ENCODE measurements around the gene PMS1. TPM values are rescaled to one million over a fixed set of nuclear protein-coding genes. Genes with fewer than 3 reads are reported as not detected.

Gene PMS1
- total and polyA plus RNA-seq, 2 donors (not counting 3 experiments of a cell fraction or from before 2014, with no cell fraction given) = 6.6 to 27.8 TPM

GRCh38 chr2:189829102-189829833 lies 45.0 kb downstream of the PMS1 start:
- POLR2A ChIA-PET = no interaction called here
- FAIRE-seq (no peak), DNase-seq (ENCODE audit: low read depth, low spot score) (no peak)

More at GRCh38 chr2:189829102-189829833, 45.0 kb downstream of the PMS1 start:
- no TSS peak for BruUV-seq (replicated peaks)
- no peak for TF ChIP-seq FOS (IDR thresholded peaks at IDR 0.05; ENCODE audit: borderline replicate concordance, insufficient read depth, low read length)
- no peak for TF ChIP-seq JUN (IDR thresholded peaks at IDR 0.05; ENCODE audit: borderline replicate concordance, insufficient read depth, insufficient read length, low read depth)
- TF ChIP-seq MYC (IDR thresholded peaks at IDR 0.05; ENCODE audit: low read depth, low read length) = no peak
- no peak for TF ChIP-seq MAX (IDR thresholded peaks at IDR 0.05; ENCODE audit: insufficient read depth, insufficient read length)
- TF ChIP-seq CTCF (IDR thresholded peaks at IDR 0.05; ENCODE audit: extremely low read depth in 1 of 2, insufficient read depth in 1 of 2, low read depth in 1 of 2, low read length in 2 of 2) = no peak
- TF ChIP-seq POLR2AphosphoS5 (IDR thresholded peaks at IDR 0.05; ENCODE audit: insufficient read depth, low read depth, low read length) = no peak
- TF ChIP-seq POLR2A (IDR thresholded peaks at IDR 0.05; ENCODE audit: low read depth, low read length) = no peak
- no peak for TF ChIP-seq GATA2 (IDR thresholded peaks at IDR 0.05; ENCODE audit: insufficient read depth, insufficient read length, low read depth, low read length)
- TF ChIP-seq EZH2 (IDR thresholded peaks at IDR 0.05; ENCODE audit: borderline replicate concordance, low read depth, low read length, severe bottlenecking) = no peak
- H3K36me3 ChIP-seq (ENCODE audit: control insufficient read depth in 2 of 2, extremely low read depth in 1 of 2, insufficient read depth in 2 of 2, low read length in 2 of 2) = peaks cover 0 to 4% of the 10 kb centered on the region in 2 experiments
- no peak overlapping the region for H2AFZ ChIP-seq (ENCODE audit: low read depth, low read length)
- no peaks in the 10 kb centered on the region for H3K4me1 ChIP-seq (ENCODE audit: control insufficient read depth, extremely low read depth, insufficient read depth, low read length)
- H4K20me1 ChIP-seq (replicated peaks; ENCODE audit: control insufficient read depth, extremely low read depth, insufficient read depth, low read length) = no peaks in the 10 kb centered on the region
- no peak overlapping the region for H3K9ac ChIP-seq (replicated peaks; ENCODE audit: extremely low read depth, insufficient read depth, low read length)
- no peak overlapping the region for H3K4me2 ChIP-seq (ENCODE audit: insufficient read depth, low read length)
- dilution Hi-C loops (cut with MboI; ENCODE audit: extremely low pct_ligation_motif_present, low sequenced_read_pairs) = no loop called here
- intact Hi-C loops (cut with micrococcal nuclease) = no loop called here
- no peaks in the 10 kb centered on the region for H3K9me3 ChIP-seq (replicated peaks; ENCODE audit: control insufficient read depth, insufficient read depth, low read length)
- H3K27ac ChIP-seq (ENCODE audit: insufficient read depth, low read depth, low read length) = no peak overlapping the region
- H3K4me3 ChIP-seq (replicated peaks in 1 of 3; ENCODE audit: insufficient read depth in 1 of 3, low read depth in 1 of 3, low read length in 3 of 3) = no peak overlapping the region
- no peaks in the 10 kb centered on the region for H3K79me2 ChIP-seq (ENCODE audit: control insufficient read depth, insufficient read depth, low read length)
- CTCF ChIA-PET = no interaction called here
- H3K27me3 ChIP-seq (ENCODE audit: control insufficient read depth in 2 of 2, insufficient read depth in 2 of 2, low read length in 2 of 2) = no peaks in the 10 kb centered on the region
- H3K9me1 ChIP-seq (replicated peaks; ENCODE audit: control insufficient read depth, extremely low read depth, insufficient read depth, low read length) = no peaks in the 10 kb centered on the region

All from endothelial cell of umbilical vein (primary cell).